GM12801 (cell line): ENCODE data around the gene MDM4.

Experiments
- TF ChIP-seq, protein P1 (sequence below): IDR thresholded peaks from one replicate; pipeline ENCODE4 v1.5.1; 2011; ENCODE audit warnings: control low read depth; ENCODE audit not compliant: insufficient read length; ENCODE audit errors: extremely low read depth

Gene MDM4

DNA sequence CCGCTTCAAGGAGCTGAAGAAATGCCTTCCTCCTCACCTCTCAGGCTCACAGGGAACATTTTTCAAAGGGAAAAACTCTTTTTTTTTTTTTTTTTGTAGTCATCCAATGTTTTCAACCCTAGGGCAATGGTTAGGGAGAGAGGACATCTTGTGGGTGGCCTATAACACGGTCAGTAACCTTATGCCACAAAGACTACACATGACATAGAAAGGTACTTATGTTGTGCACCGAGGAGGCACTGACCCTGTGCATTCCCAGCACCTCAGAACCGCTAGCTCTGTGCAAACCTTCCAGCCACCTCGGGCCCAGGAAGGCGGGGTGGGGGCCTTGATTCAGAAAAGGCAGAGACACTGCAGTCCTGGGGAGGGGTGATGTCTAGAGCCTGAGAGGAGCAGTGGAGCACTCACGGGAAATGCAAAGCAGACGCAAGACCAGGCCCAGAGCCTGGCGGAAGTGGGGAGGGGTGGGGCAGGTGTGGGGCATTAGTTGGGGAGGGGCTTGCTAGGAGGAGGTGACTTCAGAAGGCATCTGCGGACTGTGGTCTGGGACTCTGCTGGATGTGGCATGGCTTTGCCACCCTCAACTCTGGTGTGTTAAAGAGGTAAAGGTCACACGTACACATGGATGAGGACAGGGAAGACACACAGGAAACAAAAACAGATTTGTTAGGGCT lies 68.6 kb downstream of the MDM4 start:
- TF ChIP-seq, protein P1, sequence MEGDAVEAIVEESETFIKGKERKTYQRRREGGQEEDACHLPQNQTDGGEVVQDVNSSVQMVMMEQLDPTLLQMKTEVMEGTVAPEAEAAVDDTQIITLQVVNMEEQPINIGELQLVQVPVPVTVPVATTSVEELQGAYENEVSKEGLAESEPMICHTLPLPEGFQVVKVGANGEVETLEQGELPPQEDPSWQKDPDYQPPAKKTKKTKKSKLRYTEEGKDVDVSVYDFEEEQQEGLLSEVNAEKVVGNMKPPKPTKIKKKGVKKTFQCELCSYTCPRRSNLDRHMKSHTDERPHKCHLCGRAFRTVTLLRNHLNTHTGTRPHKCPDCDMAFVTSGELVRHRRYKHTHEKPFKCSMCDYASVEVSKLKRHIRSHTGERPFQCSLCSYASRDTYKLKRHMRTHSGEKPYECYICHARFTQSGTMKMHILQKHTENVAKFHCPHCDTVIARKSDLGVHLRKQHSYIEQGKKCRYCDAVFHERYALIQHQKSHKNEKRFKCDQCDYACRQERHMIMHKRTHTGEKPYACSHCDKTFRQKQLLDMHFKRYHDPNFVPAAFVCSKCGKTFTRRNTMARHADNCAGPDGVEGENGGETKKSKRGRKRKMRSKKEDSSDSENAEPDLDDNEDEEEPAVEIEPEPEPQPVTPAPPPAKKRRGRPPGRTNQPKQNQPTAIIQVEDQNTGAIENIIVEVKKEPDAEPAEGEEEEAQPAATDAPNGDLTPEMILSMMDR, result no peak

DNA sequence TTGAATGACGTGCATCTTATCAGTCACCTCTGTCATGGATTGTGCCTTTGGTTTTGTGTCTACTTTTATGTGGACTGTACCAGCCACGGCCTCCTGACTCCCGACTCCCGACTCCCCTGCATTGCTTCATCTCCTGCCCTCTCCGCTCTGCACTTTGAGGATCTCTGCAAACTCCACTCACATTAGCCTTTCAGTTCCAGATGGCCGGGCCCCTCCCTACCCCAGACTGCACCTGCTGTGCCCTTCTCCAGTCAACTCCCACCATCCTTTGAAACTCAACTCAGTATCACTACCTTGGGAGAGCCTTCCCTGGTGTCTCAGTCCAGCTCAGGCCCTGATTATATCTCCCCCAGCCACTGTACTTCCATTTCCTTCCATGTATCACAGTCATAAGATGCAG lies 71.4 kb downstream of the MDM4 start:
- TF ChIP-seq, protein P1, result no peak

DNA sequence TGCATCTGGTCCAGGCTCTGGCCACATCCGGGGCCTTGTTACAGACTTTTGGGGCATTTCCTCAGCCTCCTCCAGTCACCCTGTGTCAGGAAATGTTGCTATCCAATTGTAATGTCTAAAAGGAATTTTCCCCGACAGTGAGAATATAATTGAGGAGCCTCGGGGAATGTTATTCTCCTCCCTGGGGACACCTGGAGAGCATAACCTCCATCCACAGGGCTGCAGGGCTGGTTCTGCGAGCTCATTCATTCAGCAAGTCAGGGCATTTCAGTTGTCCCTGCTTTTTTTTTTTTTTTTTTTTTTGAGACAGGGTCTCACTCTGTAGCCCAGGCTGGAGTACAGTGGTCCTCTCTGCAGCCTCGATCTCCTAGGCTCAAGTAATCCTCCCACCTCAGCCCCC lies 72.6 kb downstream of the MDM4 start:
- TF ChIP-seq, protein P1, result no peak

DNA sequence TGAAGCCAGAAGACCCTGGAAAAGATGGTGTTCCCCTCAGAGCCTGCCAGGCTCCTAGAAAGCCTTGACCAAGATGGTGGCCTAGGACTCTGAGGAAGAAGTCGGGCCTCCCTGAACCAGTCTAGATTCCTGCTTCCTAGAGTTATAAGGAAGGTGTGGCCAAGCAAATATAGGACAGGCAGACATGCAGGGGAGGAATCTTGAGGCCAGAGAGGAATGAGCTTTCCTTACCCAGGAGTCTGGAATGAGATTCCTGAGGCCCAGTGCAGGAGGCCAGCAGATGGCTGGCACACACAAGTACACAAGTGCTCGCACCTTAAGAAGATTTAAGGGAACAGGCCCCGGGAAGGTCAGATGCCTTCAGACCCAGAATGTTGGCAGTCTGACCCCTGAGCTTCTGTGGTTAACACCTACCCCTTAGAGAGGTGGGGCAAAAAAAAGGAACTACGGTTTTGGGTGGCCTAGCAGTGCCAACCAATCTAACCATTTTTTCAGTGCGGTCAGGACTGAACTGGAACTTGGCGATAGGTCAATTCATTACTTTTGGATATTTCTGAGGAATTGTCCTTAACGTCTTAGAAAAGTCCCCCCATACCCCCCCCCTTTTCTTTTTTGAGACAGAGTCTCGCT lies 73.3 kb downstream of the MDM4 start:
- TF ChIP-seq, protein P1, result no peak

DNA sequence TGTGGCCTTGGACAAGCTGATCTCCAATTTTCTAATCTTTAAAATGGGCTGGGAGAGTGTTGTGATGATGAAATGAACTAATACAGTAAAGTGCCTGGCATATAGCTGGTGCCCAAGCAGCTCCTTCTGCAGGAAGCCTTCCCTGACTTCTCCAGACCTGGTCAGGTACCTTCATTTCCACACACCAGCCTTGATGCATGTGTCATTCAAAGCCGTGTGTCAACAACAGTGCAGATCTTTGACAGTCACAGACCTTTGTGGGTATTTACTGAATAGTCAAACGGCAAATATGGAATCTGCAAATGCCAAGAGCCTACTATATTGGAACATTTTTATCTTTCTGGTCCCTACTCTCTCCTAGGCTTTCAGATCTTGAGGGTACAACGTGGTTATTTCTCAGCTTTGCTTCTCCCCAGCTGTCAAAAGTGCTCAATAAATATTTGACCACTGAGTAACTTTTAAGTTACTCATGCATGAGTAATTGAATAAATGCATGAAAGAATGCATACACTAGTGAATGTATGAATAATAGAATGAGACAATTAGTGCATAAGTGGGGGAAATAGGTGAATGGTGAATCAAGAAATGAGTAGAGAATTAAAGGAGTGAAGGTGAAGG lies 75.4 kb downstream of the MDM4 start:
- TF ChIP-seq, protein P1, result no peak

DNA sequence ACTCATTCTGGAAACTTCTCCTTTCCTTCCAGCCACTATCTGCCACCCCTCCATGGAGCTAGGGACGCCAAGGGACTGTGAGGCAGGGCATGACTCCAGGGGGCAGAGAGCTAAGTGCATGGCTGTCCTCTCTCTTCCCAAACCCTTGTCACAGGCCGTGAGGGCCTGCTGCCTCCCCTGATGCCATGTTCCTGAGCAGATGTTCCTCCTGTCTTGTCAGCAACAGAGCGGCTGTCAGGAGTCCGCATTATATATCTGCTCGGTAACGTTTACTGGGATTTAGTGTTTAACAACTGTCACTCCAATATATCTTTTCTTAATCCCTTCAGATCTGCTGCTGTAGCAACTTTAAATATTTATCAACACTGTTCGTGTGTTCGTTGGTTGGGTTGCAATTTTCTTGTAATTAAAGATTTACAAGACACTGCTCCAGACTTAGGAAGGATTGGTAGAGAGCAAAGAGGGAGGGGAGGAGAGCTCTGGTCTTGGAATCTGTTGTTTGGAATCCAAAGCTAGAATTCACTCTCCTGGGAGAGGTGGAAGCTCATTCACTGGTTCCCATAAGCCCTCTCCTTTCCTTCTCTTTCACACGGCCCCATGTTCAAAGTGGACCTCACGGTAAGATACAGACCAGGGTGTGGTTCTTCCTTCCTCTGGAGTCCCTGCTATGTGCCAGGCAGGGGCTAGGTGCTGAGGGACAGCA lies 76.2 kb downstream of the MDM4 start:
- TF ChIP-seq, protein P1, result no peak

DNA sequence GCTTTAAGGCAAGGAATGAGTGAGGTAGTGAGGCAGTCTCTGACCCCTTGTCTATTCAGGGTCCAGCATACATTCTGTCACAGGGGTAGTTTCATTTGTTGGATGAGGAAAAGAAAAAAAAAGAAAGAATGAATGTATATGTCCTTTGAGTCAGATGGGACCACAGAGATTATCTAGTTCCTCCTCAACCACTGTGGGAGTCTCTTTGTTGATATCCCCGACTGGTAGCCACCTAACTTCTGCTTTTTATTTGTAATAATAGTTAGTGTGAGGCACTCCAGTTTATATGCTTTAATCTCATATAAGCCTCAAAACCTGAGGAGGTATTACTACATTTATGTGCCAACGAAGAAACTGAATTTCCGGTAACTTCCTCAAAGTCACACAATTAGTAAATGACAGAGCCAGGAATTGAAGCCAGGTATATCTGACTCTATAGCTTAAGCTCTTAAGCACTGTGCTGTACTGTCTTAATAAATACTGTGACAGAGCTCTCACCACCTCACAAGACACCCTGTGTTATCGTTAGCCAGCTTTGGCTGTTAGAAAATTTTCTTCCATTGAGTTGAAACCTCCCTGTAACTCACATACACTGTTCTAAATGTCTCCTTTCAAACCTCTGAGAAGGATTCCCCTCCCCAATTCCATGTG lies 82.2 kb downstream of the MDM4 start:
- TF ChIP-seq, protein P1, result no peak
